ENCODE results near the gene QSOX2.
A peak's percentile ranks its signal among the peaks of the same experiment; 100 is the strongest.

Gene QSOX2

DNA sequence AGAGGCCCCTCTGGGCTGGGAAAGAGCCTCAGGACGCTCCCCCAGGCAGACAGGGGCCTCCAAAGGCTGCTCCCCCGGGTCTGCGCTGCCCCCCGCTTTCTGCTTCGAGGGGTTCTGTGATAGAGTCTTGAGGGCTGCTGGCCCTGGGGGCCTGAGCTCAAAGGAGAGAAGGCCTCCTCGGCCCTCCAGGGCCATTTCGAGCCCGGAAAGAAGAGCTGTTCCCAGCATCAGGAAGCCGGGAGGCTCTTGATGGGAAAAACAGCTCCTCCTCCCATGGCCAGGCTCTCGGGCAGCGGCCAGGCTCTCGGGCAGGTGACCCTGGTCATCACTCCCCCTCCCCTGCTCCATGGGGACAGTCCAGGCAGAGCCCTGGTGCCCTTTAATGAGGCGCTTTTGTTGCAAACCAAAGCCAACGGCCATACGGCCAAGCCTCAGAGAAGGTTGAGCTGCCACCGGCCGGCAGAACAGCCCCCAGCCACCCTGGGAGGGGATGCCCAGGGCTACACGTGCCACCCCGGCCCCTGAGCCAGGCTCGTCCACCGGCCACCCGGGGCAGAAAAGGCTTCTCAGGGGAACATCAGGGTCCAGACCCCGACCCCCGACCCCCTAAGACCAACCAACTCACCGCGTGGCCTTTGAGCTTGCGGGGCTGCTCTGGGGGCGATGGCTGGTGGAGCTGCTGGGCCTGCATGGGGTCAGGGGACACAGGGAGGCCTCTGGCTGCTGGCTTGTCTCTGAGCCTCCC is 16.2 kb upstream of the QSOX2 start:
- H3K4me1 Mint-ChIP-seq = peaks cover 5% of the 10 kb centered on the region
- H3K9me3 Mint-ChIP-seq = no peaks in the 10 kb centered on the region
- H3K4me3 Mint-ChIP-seq = no peak overlapping the region
- H3K36me3 Mint-ChIP-seq = no peaks in the 10 kb centered on the region
- H3K27me3 Mint-ChIP-seq = peaks cover 39% of the 10 kb centered on the region
- no peak for ATAC-seq
- no peak overlapping the region for H3K27ac Mint-ChIP-seq

DNA sequence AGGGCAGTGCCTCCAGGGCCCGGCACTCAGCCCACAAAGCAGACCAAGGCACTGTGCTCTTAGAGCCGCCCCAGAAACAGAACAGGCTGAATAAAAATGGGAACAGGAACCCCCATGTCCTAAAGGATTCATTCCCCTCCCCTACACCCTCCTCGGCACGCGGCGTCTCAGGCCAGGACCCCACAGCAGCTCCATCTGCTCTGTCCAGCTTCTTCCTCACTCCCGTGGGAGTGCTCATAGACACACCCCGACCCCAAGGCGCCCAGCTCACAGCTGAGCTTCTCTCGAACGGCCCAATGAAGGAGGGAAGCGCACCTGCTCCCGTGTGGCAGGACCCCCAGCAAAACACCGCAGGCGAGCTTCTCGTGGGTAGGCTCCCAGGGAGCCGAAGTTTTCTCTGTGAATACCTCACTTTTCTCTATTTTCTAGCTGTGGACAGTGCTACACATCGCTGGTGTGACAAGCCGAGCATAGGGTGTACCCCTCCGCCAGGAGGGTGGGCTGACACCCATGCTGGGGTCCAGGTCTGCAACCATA is 15.4 kb upstream of the QSOX2 start:
- Mint-ChIP-seq H3K36me3 (no peaks in the 10 kb centered on the region), H3K4me1 (no peaks in the 10 kb centered on the region), H3K4me3 (no peak overlapping the region), H3K27ac (no peak overlapping the region), H3K27me3 (peaks cover 48% of the 10 kb centered on the region), H3K9me3 (no peaks in the 10 kb centered on the region)
- no peak for ATAC-seq

DNA sequence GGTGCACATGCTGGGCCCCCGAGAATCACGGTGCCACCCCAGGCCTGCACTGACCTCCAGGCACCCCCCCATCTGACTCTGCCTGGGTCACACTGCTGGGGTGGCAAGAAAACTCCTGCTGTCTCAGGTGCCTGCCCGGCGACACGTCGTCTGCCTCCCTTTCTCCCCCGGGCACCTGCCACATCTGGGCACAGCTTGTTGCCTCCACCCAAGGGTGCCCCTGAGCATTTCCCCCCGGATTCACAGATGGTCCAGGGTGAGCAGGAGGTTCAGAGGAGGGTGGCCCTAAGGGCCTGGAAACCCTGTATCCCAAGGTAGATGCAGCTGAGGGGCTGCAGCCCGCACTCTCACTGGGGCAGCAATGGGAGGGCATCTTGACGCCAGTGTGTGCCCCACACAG is 14.9 kb upstream of the QSOX2 start:
- no peaks in the 10 kb centered on the region for H3K36me3 Mint-ChIP-seq
- no peak for ATAC-seq
- H3K4me3 Mint-ChIP-seq = no peak overlapping the region
- H3K27ac Mint-ChIP-seq = no peak overlapping the region
- no peaks in the 10 kb centered on the region for H3K9me3 Mint-ChIP-seq
- peaks cover under 1% of the 10 kb centered on the region for H3K4me1 Mint-ChIP-seq
- H3K27me3 Mint-ChIP-seq = peaks cover 53% of the 10 kb centered on the region

DNA sequence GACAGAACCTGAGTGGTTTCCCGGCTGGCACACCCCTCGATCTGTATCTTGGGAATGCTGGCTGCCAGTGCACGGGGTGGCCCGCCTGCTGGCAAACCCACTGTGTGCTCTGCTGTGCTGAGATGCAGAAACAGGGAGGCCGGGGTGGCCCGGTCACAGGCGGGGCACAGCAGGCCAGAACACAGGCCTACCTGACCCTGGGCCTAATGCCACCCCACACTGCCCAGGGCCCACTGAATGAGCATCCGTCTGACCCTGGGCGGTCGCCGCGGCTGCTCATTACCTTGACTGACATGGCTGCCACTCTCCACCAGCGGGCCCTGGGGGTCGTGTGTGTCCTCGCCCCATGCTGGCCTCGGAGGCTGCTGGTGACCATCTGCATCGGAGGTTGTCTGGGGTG is 14.2 kb upstream of the QSOX2 start:
- no peaks in the 10 kb centered on the region for H3K36me3 Mint-ChIP-seq

DNA sequence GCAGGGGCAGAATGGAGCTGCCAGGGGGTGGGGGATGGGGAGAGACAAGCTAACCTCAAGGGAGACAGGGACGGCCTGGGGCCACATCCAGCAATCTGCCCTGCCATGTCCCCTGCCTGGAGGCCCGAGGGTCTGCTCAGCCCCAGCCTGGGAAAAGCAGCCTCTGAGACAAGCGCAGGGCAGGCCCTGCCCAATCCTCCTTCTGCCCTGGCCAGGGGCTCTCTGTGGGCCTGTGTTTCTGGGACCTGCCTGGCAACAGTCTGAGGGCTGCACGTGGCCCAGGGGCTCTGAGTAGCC is 13.9 kb upstream of the QSOX2 start:
- no peak overlapping the region for H3K27ac Mint-ChIP-seq
- peaks cover 11% of the 10 kb centered on the region for H3K4me1 Mint-ChIP-seq
- H3K4me3 Mint-ChIP-seq = no peak overlapping the region
- ATAC-seq = no peak
- H3K36me3 Mint-ChIP-seq = no peaks in the 10 kb centered on the region
- peaks cover 59% of the 10 kb centered on the region for H3K27me3 Mint-ChIP-seq
- no peaks in the 10 kb centered on the region for H3K9me3 Mint-ChIP-seq

More for the DNA sequence above, 14.2 kb upstream of the QSOX2 start:
- Mint-ChIP-seq H3K9me3 (no peaks in the 10 kb centered on the region), H3K4me1 (peaks cover 8% of the 10 kb centered on the region), H3K27me3 (peaks cover 59% of the 10 kb centered on the region), H3K27ac (no peak overlapping the region), H3K4me3 (no peak overlapping the region)
- ATAC-seq = no peak

DNA sequence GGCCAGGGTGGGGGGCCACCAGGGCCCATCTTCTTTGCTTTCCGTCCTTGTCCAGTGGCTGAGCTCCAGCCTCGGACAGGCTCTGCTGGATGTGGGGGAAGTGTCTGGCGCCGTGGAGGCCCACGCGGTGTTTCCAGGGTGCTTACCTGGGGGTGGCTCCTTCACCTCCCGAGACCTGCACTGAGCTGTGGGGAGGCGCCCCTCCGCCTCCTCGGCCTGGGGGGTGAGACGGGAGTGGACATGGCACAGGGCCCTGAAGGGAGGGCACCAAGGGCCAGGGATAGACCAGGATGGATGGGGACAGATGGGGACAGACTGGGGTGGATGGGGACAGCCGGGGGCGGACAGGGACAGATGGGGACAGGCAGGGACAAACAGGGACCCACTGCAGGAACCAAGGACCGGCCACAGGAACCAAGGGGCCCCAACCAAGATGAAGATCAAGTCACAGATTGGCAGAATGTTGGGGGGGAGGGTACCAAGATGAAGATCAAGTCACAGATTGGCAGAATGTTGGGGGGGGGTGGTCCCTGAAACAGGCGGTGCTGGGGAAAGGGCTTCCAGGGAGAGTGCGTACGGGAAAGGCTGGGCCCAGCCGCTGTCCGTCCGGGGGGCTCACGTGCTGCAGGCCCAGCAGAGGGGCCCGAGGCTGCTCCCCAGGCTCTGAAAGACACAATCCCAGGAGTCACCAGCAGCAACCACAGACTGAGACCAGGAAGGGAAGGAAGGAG is 13.3 kb upstream of the QSOX2 start:
- Mint-ChIP-seq H3K27ac (no peak overlapping the region), H3K27me3 (peaks cover 57% of the 10 kb centered on the region), H3K9me3 (no peaks in the 10 kb centered on the region), H3K4me1 (peaks cover 11% of the 10 kb centered on the region), H3K36me3 (no peaks in the 10 kb centered on the region), H3K4me3 (no peak overlapping the region)
- ATAC-seq = no peak

DNA sequence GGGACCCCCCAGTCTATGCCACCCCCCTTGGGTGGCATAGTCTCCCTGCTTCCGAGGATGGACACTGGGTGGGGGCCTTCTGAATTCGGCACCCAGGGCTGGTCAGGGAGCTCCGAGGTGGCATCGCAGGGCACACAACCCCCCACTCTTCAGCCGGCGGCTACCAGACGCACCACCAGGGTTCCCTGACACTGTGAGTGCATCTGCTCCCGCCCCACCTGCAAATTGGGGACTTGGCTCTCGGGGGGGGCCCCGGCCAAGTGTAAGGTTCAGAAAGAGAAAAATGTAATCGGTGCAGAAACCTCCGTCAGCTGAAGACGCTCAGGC is 12.7 kb upstream of the QSOX2 start:
- Mint-ChIP-seq H3K27ac (no peak overlapping the region), H3K4me3 (no peak overlapping the region), H3K27me3 (peaks cover 61% of the 10 kb centered on the region), H3K9me3 (no peaks in the 10 kb centered on the region), H3K36me3 (no peaks in the 10 kb centered on the region), H3K4me1 (peaks cover 11% of the 10 kb centered on the region)
- no peak for ATAC-seq

DNA sequence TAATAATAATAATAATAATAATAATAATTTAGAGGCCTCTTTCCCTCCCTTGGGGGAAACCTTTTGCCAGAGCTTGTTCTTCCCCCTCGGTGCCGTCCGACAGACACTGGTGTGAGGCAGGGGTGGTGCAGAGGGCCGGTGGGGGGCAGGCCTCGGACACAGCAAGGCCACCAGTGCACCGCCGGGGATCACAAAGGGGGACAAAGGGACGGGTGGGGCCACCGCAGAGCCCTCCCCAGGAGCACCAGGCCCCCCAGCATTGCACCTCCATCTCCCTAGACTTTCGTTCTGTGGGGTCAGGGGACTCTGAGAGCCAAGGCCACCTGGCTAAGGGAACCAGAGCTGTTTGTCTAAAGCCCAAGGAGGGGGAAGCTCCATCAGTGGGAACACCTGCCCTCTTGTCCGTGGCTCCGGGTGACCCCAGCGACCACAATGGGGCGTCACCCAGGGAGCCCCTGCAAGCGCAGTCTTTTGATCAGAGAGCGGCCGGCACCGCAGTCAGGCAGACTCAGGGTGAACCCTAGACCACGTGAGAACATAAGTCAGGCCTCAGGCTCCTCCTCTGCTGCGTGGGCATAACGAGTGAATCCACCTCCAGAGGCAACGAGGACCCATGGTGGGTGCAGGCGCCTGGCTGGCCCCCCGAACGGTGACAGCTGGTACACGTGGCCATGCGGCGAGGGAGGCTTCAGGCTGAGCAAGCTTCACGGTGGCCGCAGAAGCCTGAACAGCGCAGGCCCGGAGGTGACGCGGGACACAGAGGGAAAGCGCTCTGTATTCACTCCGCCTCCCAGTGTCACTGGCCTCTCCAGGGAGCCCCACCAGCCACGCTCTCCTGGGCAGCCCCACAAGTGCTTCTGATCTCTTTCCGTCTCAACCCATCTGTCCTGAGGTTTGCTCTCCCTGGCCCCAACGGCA is 12.0 kb upstream of the QSOX2 start:
- Mint-ChIP-seq H3K4me3 (no peak overlapping the region), H3K9me3 (no peaks in the 10 kb centered on the region), H3K36me3 (no peaks in the 10 kb centered on the region), H3K27ac (no peak overlapping the region), H3K4me1 (peaks cover 11% of the 10 kb centered on the region), H3K27me3 (peaks cover 68% of the 10 kb centered on the region)
- no peak for ATAC-seq

DNA sequence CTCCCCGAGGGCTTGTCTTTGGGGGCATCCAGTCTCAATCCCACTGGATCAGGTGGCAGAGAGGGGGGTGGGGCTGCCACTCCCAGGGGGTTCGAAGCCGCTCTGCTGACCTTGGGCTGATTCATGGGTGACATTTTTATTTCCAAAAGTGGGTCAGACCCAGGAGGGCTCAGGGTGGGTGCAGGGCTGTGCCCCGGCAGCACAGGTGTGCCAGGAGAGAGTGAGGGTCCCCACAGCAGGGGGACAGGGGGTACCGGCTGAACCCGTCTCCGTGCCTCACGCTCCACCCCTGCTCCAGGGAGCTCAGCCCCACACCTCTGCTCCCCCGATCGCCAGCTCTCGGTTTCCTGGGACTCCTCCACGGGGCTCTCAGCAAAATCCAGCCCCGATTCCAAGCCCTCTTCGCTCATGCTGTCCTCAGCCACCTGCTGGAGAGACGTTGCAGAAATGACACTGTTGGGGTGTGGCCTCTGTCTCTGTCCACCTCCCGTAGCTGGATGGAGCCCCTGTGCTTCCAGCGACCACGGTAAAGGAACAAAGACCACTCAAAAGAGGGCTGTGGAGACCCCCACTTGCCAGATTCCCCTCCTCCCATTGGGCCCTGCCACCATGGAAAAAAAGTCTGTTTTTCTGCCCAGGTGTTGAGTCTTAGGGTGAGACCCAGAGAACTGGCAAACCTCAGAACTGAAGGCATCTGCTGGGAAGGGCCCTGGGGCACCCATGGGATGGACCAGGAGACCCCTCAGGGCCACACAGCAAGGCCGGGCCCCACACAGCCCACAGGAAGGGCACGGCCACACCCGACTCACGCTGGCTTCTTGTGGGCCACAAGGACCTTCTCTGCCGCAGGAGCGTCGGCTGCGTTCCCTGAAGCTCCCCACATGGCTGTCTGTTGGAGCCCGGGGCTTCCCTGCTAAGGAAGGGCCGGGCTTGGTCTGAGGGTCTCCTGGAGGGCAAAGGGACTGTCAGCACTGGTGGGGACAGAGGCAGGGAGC is 10.6 kb upstream of the QSOX2 start:
- no peak overlapping the region for H3K27ac Mint-ChIP-seq
- H3K9me3 Mint-ChIP-seq = no peaks in the 10 kb centered on the region
- H3K27me3 Mint-ChIP-seq = peaks cover 69% of the 10 kb centered on the region
- H3K4me1 Mint-ChIP-seq = peaks cover 11% of the 10 kb centered on the region
- no peak overlapping the region for H3K4me3 Mint-ChIP-seq
- H3K36me3 Mint-ChIP-seq = no peaks in the 10 kb centered on the region
- ATAC-seq = no peak

DNA sequence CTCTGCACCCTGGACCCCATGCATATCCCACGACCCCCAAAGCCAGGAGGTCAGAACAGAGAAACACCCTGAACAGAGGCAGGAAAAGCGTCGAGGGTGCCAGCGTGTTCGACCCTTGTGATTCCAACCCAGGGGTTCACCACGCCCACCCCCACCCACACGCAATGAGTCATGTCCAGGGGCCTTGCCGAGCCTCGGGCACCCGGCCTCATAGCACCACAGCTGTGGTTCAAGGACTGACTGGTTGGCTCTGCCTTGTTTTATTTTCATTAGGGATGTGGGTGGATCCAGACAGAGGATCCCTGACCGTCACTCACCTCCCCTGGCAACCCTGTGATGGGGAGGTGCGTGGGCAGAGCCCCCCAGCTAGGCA is 9.5 kb upstream of the QSOX2 start:
- Mint-ChIP-seq H3K27me3 (peaks cover 58% of the 10 kb centered on the region), H3K4me3 (no peak overlapping the region), H3K27ac (peak overlapping the region; percentile 29), H3K36me3 (no peaks in the 10 kb centered on the region), H3K9me3 (no peaks in the 10 kb centered on the region), H3K4me1 (peaks cover 11% of the 10 kb centered on the region)
- ATAC-seq = no peak

DNA sequence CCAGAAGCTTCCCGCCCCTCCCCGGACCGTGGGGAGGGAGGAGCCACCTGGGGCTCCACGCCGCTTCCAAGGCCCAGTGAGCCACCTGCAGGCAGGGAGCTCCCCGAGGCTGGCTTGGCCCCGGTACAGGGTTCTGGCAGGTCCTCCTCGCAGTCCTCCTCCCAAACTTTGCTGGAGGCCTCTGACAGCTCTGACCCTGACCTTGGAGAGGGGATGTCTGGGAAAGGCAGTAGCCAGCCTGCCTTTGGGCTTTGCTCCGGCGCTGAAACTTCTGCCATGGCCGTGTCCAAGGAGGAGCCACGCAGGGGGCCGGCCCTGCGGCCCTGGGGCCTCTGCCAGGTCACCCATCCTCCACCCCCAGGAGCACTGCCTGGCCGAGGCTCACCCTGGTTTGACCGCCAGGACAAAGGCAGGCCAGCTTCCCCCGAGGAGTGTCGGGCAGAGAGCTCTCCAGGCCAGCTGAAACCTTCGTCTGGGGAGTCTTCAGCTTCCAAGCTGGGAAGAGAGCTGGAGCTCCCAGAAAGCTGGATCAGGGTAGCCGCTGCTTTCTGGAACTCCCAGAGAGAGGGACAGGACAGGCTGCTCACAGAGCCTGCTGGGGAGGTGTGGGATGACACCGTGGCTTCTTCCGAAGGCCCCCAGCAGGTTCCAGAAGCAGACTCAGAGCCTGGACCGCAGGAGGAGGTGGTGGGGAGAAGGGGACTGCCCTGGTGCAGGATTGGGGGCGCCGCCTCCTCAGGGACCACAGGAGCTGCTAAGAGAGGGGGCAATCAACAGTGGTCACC is 9.0 kb upstream of the QSOX2 start:
- Mint-ChIP-seq H3K27me3 (peaks cover 57% of the 10 kb centered on the region), H3K9me3 (no peaks in the 10 kb centered on the region), H3K4me1 (peaks cover 11% of the 10 kb centered on the region), H3K27ac (peak overlapping the region; percentile 29), H3K4me3 (no peak overlapping the region), H3K36me3 (no peaks in the 10 kb centered on the region)
- ATAC-seq = no peak

DNA sequence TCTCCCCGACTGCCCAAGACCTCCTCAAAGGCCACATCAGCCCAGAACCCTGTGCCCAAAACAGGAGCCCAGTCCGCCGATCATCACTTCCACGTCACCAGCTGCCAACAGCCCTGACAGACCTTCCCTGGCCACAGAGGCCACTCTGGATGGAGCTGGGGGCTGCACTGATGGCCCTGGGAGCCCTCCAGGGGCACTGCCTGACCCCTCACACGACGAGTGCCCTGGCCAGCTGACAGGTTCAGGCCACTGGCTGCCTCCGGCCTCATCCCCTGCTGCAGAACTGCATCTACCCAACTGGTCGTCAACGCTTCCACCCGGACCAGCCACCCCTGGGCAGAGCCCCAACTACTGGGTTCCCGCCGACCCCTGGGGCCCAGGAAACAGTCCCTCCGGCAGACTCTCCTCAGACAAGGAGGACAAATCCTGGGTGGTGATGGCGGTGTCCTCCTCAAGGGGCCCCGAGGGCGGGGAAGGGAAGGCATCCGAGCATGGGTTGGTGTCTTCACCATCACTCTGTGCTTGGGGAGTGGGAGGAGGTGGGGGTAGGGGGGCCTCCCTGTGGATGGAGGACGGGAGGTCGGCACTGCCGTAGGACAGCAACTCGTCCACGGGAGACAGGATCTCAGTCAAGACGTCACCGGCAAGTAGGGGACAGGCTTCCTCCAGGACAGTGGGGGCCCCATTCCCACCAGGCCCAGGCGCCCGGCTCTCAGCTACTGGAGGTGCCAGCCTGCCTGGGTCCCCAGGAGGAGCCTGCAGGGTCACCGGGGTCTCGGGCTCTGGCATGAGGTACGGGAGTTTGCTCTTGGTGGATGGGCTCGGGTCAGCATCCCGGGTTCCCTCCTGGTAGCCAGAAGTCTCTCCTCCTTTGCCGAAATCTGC is 7.9 kb upstream of the QSOX2 start:
- peak overlapping the region; percentile 4 for H3K27ac Mint-ChIP-seq
- ATAC-seq = no peak

DNA sequence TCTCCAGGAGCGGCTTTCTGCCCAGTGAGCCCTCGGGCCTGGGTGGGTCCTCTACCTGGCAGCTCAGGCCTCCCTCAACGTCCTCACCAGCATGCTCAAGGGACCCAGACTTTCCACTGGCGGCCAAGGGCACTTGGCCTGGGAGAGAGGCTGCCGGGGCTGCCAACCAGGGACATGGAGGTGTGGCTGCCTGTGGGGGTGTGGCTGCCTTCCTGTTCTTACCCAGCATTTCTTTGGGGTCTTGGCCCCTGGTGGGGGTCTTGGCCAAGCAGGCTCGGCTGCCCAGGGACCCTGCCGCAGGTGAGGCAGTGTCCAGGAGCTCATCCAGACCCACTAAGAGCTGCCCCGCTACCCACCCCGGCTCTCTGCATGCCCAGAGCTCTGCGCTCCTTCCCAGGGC is 7.2 kb upstream of the QSOX2 start:
- ATAC-seq = no peak
- Mint-ChIP-seq H3K27ac (peak overlapping the region; percentile 4), H3K4me3 (no peak overlapping the region), H3K27me3 (peaks cover 42% of the 10 kb centered on the region), H3K4me1 (peaks cover 11% of the 10 kb centered on the region), H3K36me3 (no peaks in the 10 kb centered on the region), H3K9me3 (no peaks in the 10 kb centered on the region)

More for the DNA sequence above, 7.9 kb upstream of the QSOX2 start:
- Mint-ChIP-seq H3K4me1 (peaks cover 11% of the 10 kb centered on the region), H3K4me3 (no peak overlapping the region), H3K36me3 (no peaks in the 10 kb centered on the region), H3K27me3 (peaks cover 48% of the 10 kb centered on the region), H3K9me3 (no peaks in the 10 kb centered on the region)
